ENCODE results near the gene RPE65. TPM values are rescaled to one million over a fixed set of nuclear protein-coding genes. Genes with fewer than 3 reads are reported as not detected.

RPE65 gene
- total RNA-seq (0.51 and 0.95 TPM in 2 replicates), polyA plus RNA-seq (0.67 TPM in 1 of 2 replicates, not detected in the other)

DNA sequence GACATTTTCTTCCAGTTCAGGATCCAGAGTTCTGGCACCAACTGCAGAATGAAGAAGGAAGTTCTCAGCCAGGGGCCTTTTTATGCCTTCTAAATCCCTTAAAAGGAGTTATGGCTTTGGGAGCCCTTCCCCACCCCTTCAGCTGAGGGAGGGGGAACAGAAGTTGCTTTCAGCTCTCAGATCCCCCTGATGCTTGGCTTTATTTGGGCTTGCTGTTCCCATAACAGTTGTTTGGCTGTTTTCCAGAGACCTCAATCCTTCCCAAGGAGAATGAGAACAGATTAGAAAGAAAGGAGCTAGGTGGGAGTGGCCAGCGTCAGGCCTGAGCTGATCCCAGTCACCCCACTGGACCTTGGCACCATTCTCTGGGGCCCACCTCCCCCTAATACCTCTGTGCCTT lies at the start of gene RPE65:
RPE65 (minus strand) TSS at position 54 of the 400 bp plus-strand sequence; CDS start at position 5, 49 bp downstream.
- H3K27ac ChIP-seq = peak within 1 kb of the TSS; percentile 0
- peak; percentile 47 to 81 for DNase-seq (ENCODE audit: low read depth in 1 of 2, low spot score in 1 of 2)
- no peaks in the 10 kb centered on the region for H3K9me3 ChIP-seq (ENCODE audit: low read depth)
- H3K27me3 ChIP-seq = no peaks in the 10 kb centered on the region
- H3K4me1 ChIP-seq (ENCODE audit: low read depth) = peaks cover 6% of the 10 kb centered on the region
- no peak within 1 kb of the TSS for H3K4me3 ChIP-seq
- H3K36me3 ChIP-seq = no peaks in the 10 kb centered on the region
- TF ChIP-seq CTCF (IDR thresholded peaks at IDR 0.05; ENCODE audit: low read depth, low read length) = no peak

- no peaks in the 10 kb centered on the region for H3K27me3 ChIP-seq
- TF ChIP-seq CTCF (IDR thresholded peaks at IDR 0.05; ENCODE audit: low read depth, low read length) = no peak
Observed at GRCh38 chr1:68497358-68497698, 47.6 kb upstream of the RPE65 start.

GRCh38 chr1:68496680-68497357 lies 47.1 kb upstream of the RPE65 start, which contains the start of gene DEPDC1:
DEPDC1 (minus strand) TSS chr1:68497082; CDS start chr1:68496999, 83 bp downstream.
- peaks cover 3% of the 10 kb centered on the region for H3K4me1 ChIP-seq (ENCODE audit: low read depth)
- H3K27me3 ChIP-seq = no peaks in the 10 kb centered on the region
- no peak for TF ChIP-seq CTCF (IDR thresholded peaks at IDR 0.05; ENCODE audit: low read depth, low read length)
- H3K27ac ChIP-seq = peak within 1 kb of the TSS; percentile 90
- H3K4me3 ChIP-seq = peak within 1 kb of the TSS; percentile 67
- no peaks in the 10 kb centered on the region for H3K9me3 ChIP-seq (ENCODE audit: low read depth)
- peak; percentile 97 to 99 for DNase-seq (ENCODE audit: low read depth in 1 of 2, low spot score in 1 of 2)
- H3K36me3 ChIP-seq = no peaks in the 10 kb centered on the region

More at GRCh38 chr1:68497358-68497698, 47.6 kb upstream of the RPE65 start:
- no peaks in the 10 kb centered on the region for H3K36me3 ChIP-seq
- H3K27ac ChIP-seq = no peak overlapping the region
- peaks cover 3% of the 10 kb centered on the region for H3K4me1 ChIP-seq (ENCODE audit: low read depth)
- no peak for DNase-seq (ENCODE audit: low read depth in 1 of 2, low spot score in 1 of 2)
- H3K9me3 ChIP-seq (ENCODE audit: low read depth) = no peaks in the 10 kb centered on the region
- H3K4me3 ChIP-seq = peak overlapping the region; percentile 67

DNA sequence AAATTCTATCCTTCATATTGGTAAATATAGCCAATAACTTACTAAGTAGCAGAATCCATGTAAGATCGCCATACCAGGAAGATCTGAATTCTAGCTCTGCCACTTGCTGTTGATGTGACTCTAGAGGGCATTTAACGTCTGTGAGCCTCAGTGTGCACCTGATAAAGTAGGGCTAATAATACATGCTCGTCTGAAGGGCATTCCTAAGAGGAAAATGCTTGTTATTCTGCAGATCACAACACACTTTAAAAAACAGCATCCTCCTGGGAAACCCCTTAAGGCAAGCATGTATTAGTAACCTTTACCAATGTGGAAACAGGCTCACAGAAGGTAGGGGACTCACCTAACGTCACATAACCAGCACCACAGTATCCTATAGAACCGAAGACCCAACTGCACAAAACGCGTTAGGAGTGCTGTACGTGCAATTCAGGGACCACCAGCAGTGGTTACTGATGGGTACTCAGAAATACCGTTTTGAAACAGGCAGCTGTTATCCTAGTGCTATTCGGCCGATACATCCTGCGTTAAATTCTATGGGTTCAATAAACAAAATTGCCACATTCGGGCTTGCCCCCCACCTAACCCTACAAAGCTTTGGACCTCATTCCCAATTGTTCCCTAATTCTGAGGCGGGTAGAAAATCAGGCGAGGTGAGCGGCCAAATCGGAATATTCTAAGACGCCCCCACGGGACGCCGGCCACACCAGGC lies 46.4 kb upstream of the RPE65 start:
- Histone ChIP-seq H3K36me3 (no peaks in the 10 kb centered on the region), H3K27ac (peak overlapping the region; percentile 90), H3K27me3 (no peaks in the 10 kb centered on the region), H3K4me3 (peak overlapping the region; percentile 67), H3K9me3 (ENCODE audit: low read depth) (no peaks in the 10 kb centered on the region), H3K4me1 (ENCODE audit: low read depth) (peaks cover 3% of the 10 kb centered on the region)
- peak in 1 of 2 donors; percentile 23 for DNase-seq (ENCODE audit: low read depth in 1 of 2, low spot score in 1 of 2)
- TF ChIP-seq CTCF (IDR thresholded peaks at IDR 0.05; ENCODE audit: low read depth, low read length) = no peak

- Histone ChIP-seq H3K4me1 (ENCODE audit: low read depth) (peaks cover 3% of the 10 kb centered on the region), H3K36me3 (no peaks in the 10 kb centered on the region), H3K9me3 (ENCODE audit: low read depth) (no peaks in the 10 kb centered on the region), H3K27me3 (no peaks in the 10 kb centered on the region), H3K4me3 (peak overlapping the region; percentile 67), H3K27ac (no peak overlapping the region)
- no peak for TF ChIP-seq CTCF (IDR thresholded peaks at IDR 0.05; ENCODE audit: low read depth, low read length)
- no peak for DNase-seq (ENCODE audit: low read depth in 1 of 2, low spot score in 1 of 2)
Observed at GRCh38 chr1:68495532-68495931, 45.8 kb upstream of the RPE65 start.

All from cardiac muscle cell (in vitro differentiated cells and primary cell).